ENCODE measurements around the gene PET100. TPM values are rescaled to one million over a fixed set of nuclear protein-coding genes. Genes with fewer than 3 reads are reported as not detected.

PET100 gene
- total RNA-seq, 1 experiment from 2014 or later = 77.6 TPM

GRCh38 chr19:7627166-7627565, 2.4 kb upstream of the PET100 start:
- Mint-ChIP-seq H3K36me3 (ENCODE audit: insufficient read depth, unreplicated experiment) (peaks cover 40% of the 10 kb centered on the region), H3K4me1 (ENCODE audit: low read depth, unreplicated experiment) (peaks cover 7% of the 10 kb centered on the region), H3K4me3 (ENCODE audit: low read depth, unreplicated experiment) (no peak overlapping the region), H3K27ac (ENCODE audit: unreplicated experiment) (no peak overlapping the region), H3K27me3 (ENCODE audit: unreplicated experiment) (no peaks in the 10 kb centered on the region), H3K9me3 (ENCODE audit: low read depth, unreplicated experiment) (no peaks in the 10 kb centered on the region)
- TF ChIP-seq CTCF (IDR thresholded peaks at IDR 0.05; ENCODE audit: unreplicated experiment) = no peak
- intact Hi-C loops (cut with micrococcal nuclease; ENCODE audit: unreplicated experiment) = no loop called here
- DNase-seq = no peak
- BruUV-seq (replicated peaks) = no TSS peak
- CTCF ChIA-PET = no interaction called here

- TSS peak; percentile 87 for BruUV-seq (replicated peaks)
- intact Hi-C loops (cut with micrococcal nuclease; ENCODE audit: unreplicated experiment) = no loop called here
- no peaks in the 10 kb centered on the region for H3K9me3 Mint-ChIP-seq (ENCODE audit: low read depth, unreplicated experiment)
- no peaks in the 10 kb centered on the region for H3K27me3 Mint-ChIP-seq (ENCODE audit: unreplicated experiment)
- CTCF ChIA-PET = interaction anchor here (0.6 to 1.2 kb wide), 3 partner anchors 52 to 129 kb away, joined by 4 to 6 read pairs (median 4); partner anchors contain the start of gene TRAPPC5
- peaks cover 7% of the 10 kb centered on the region for H3K4me1 Mint-ChIP-seq (ENCODE audit: low read depth, unreplicated experiment)
- H3K4me3 Mint-ChIP-seq (ENCODE audit: low read depth, unreplicated experiment) = peak overlapping the region; percentile 95
- H3K36me3 Mint-ChIP-seq (ENCODE audit: insufficient read depth, unreplicated experiment) = peaks cover 36% of the 10 kb centered on the region
- no peak for DNase-seq
- H3K27ac Mint-ChIP-seq (ENCODE audit: unreplicated experiment) = peak overlapping the region; percentile 93
- TF ChIP-seq CTCF (IDR thresholded peaks at IDR 0.05; ENCODE audit: unreplicated experiment) = no peak
These were observed 843 bp upstream of the PET100 start for GRCh38 chr19:7628589-7629311.

GRCh38 chr19:7631577-7631976, 2.0 kb downstream of the PET100 start:
- Mint-ChIP-seq H3K27ac (ENCODE audit: unreplicated experiment) (no peak overlapping the region), H3K9me3 (ENCODE audit: low read depth, unreplicated experiment) (no peaks in the 10 kb centered on the region), H3K36me3 (ENCODE audit: insufficient read depth, unreplicated experiment) (peaks cover 39% of the 10 kb centered on the region), H3K27me3 (ENCODE audit: unreplicated experiment) (no peaks in the 10 kb centered on the region), H3K4me3 (ENCODE audit: low read depth, unreplicated experiment) (no peak overlapping the region), H3K4me1 (ENCODE audit: low read depth, unreplicated experiment) (peaks cover 7% of the 10 kb centered on the region)
- BruUV-seq (replicated peaks) = no TSS peak
- CTCF ChIA-PET = no interaction called here
- TF ChIP-seq CTCF (IDR thresholded peaks at IDR 0.05; ENCODE audit: unreplicated experiment) = no peak
- DNase-seq = no peak
- intact Hi-C loops (cut with micrococcal nuclease; ENCODE audit: unreplicated experiment) = no loop called here

GRCh38 chr19:7632340-7633203, 3.0 kb downstream of the PET100 start:
- no peak overlapping the region for H3K4me3 Mint-ChIP-seq (ENCODE audit: low read depth, unreplicated experiment)
- no peaks in the 10 kb centered on the region for H3K9me3 Mint-ChIP-seq (ENCODE audit: low read depth, unreplicated experiment)
- intact Hi-C loops (cut with micrococcal nuclease; ENCODE audit: unreplicated experiment) = no loop called here
- TF ChIP-seq CTCF (IDR thresholded peaks at IDR 0.05; ENCODE audit: unreplicated experiment) = no peak
- DNase-seq = no peak
- H3K36me3 Mint-ChIP-seq (ENCODE audit: insufficient read depth, unreplicated experiment) = peaks cover 49% of the 10 kb centered on the region
- peaks cover 7% of the 10 kb centered on the region for H3K4me1 Mint-ChIP-seq (ENCODE audit: low read depth, unreplicated experiment)
- H3K27me3 Mint-ChIP-seq (ENCODE audit: unreplicated experiment) = no peaks in the 10 kb centered on the region
- H3K27ac Mint-ChIP-seq (ENCODE audit: unreplicated experiment) = no peak overlapping the region
- BruUV-seq (replicated peaks) = no TSS peak
- CTCF ChIA-PET = no interaction called here

Data from Calu3 (cell line).